CD4-positive, alpha-beta T cell (primary cell): ENCODE results near the gene S100A4. TPM values are rescaled to one million over a fixed set of nuclear protein-coding genes. Genes with fewer than 3 reads are reported as not detected.

Experiments used
- ATAC-seq: fragments of 200-7000 bp; cut with Tn5 transposase; one replicate; pipeline ENCODE4 v1.10.0; 2022; ENCODE audit warnings: mild to moderate bottlenecking; ENCODE audit not compliant: poor library complexity
- CTCF ChIA-PET: fragments of 350-600 bp; sonication (Branson Sonifier 250); formaldehyde crosslinking; loops from one replicate; lab custom pipeline; 2021; ENCODE audit warnings: antibody characterized with exemption, inconsistent platforms; lab: Charles Lee
- POLR2A ChIA-PET: fragments of 350-600 bp; sonication (Branson Sonifier 250); formaldehyde crosslinking; loops from one replicate; lab custom pipeline; 2021; ENCODE audit warnings: antibody characterized with exemption, inconsistent platforms; lab: Charles Lee
- DNase-seq, 14 experiments: peaks; one replicate each; pipeline ENCODE4 v3.0.0-alpha.2; 2013 to 2020; ENCODE audit warnings: mixed read lengths in 2 of 14
- H3K27ac ChIP-seq, 2 donors: one replicate each; pipeline versions ENCODE4 v1.5.1 to v1.7.0; 2013; ENCODE audit warnings: low read length in 2 of 2, low read depth in 1 of 2, mild to moderate bottlenecking in 1 of 2
- H3K27me3 ChIP-seq, 2 experiments: 1 replicate in 1 of 2; 2 replicates in 1 of 2; pipeline versions ENCODE4 v1.6.1 to v1.7.0; 2013; ENCODE audit warnings: low read length in 2 of 2, control low read depth in 1 of 2, mild to moderate bottlenecking in 1 of 2, moderate library complexity in 1 of 2; ENCODE audit not compliant: insufficient read depth in 2 of 2, control insufficient read depth in 1 of 2
- H3K36me3 ChIP-seq: one replicate; pipeline ENCODE4 v1.6.1; 2013; ENCODE audit warnings: low read length, control low read depth; ENCODE audit not compliant: insufficient read depth
- H3K4me1 ChIP-seq: one replicate; pipeline ENCODE4 v1.6.1; 2013; ENCODE audit warnings: low read length, control low read depth; ENCODE audit not compliant: insufficient read depth
- H3K4me3 ChIP-seq: one replicate; pipeline ENCODE4 v1.5.1; 2013; ENCODE audit warnings: mild to moderate bottlenecking, low read length, moderate library complexity
- H3K9me3 ChIP-seq, 2 experiments: 1 replicate in 1 of 2; 2 replicates in 1 of 2; pipeline versions ENCODE4 v1.6.1 to v1.7.0; 2013; ENCODE audit warnings: low read length in 2 of 2, mild to moderate bottlenecking in 2 of 2, control low read depth in 1 of 2, moderate library complexity in 1 of 2; ENCODE audit not compliant: control insufficient read depth in 1 of 2, insufficient read depth in 1 of 2
- H3K27ac Mint-ChIP-seq: one replicate; pipeline ENCODE4 v1.8.0; 2020; ENCODE audit warnings: mixed read lengths
- H3K27me3 Mint-ChIP-seq: one replicate; pipeline ENCODE4 v1.8.0; 2021; ENCODE audit warnings: mixed read lengths
- H3K36me3 Mint-ChIP-seq: one replicate; pipeline ENCODE4 v1.8.0; 2021; ENCODE audit warnings: low read depth, mixed read lengths
- H3K4me1 Mint-ChIP-seq: one replicate; pipeline ENCODE4 v1.8.0; 2021; ENCODE audit warnings: low read depth, mixed read lengths
- H3K4me3 Mint-ChIP-seq: one replicate; pipeline ENCODE4 v1.8.0; 2020; ENCODE audit warnings: mild to moderate bottlenecking, mixed read lengths
- H3K9me3 Mint-ChIP-seq: one replicate; pipeline ENCODE4 v1.8.0; 2020; ENCODE audit warnings: mixed read lengths
- intact Hi-C, 2 experiments: fragments of 100-400 bp; cut with DNase I in 1 of 2; cut with micrococcal nuclease in 1 of 2; formaldehyde crosslinking; loops; one replicate each; pipeline versions ENCODE4 v1.15.1 to v1.9.0; 2023 to 2025; cut with DNase I, micrococcal nuclease
- total RNA-seq, 174 experiments: library from RNA in 2 of 174; stranded (reverse) in 2 of 174; gene quantifications; one replicate each; pipeline ENCODE4 v1.2.3 and lab custom pipeline; 2021 to 2026
- TF ChIP-seq, protein P1 (sequence below): fragments of 200-600 bp; IDR thresholded peaks from one replicate; pipeline ENCODE4 v1.8.0; 2022; ENCODE audit warnings: antibody characterized with exemption, mild to moderate bottlenecking

S100A4 gene
- total RNA-seq, 2 experiments from 2014 or later, result 297 to 299 TPM

GRCh38 chr1:153553096-153553495 is 7.5 kb upstream of the S100A4 start:
- Mint-ChIP-seq H3K27me3 (no peaks in the 10 kb centered on the region), H3K9me3 (no peaks in the 10 kb centered on the region), H3K4me3 (no peak overlapping the region), H3K27ac (no peak overlapping the region), H3K36me3 (no peaks in the 10 kb centered on the region), H3K4me1 (peaks cover 8% of the 10 kb centered on the region)
- no peak overlapping the region for H3K27ac ChIP-seq
- no peaks in the 10 kb centered on the region for H3K9me3 ChIP-seq
- TF ChIP-seq, protein P1, sequence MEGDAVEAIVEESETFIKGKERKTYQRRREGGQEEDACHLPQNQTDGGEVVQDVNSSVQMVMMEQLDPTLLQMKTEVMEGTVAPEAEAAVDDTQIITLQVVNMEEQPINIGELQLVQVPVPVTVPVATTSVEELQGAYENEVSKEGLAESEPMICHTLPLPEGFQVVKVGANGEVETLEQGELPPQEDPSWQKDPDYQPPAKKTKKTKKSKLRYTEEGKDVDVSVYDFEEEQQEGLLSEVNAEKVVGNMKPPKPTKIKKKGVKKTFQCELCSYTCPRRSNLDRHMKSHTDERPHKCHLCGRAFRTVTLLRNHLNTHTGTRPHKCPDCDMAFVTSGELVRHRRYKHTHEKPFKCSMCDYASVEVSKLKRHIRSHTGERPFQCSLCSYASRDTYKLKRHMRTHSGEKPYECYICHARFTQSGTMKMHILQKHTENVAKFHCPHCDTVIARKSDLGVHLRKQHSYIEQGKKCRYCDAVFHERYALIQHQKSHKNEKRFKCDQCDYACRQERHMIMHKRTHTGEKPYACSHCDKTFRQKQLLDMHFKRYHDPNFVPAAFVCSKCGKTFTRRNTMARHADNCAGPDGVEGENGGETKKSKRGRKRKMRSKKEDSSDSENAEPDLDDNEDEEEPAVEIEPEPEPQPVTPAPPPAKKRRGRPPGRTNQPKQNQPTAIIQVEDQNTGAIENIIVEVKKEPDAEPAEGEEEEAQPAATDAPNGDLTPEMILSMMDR, result no peak
- ChIA-PET CTCF (no interaction called here), POLR2A (interaction anchor here (2.0 to 2.2 kb wide), 2 partner anchors 8 to 19 kb away, joined by 5 to 10 read pairs; partner anchors contain the start of gene S100A4)
- intact Hi-C loops, result no loop called here
- ATAC-seq (no peak), DNase-seq (no peak)
- no peaks in the 10 kb centered on the region for H3K27me3 ChIP-seq
- H3K4me1 ChIP-seq, result peaks cover 15% of the 10 kb centered on the region
- no peak overlapping the region for H3K4me3 ChIP-seq
- H3K36me3 ChIP-seq, result no peaks in the 10 kb centered on the region

- no peaks in the 10 kb centered on the region for H3K27me3 ChIP-seq
- H3K4me1 ChIP-seq, result peaks cover 22% of the 10 kb centered on the region
- no peak overlapping the region for H3K4me3 ChIP-seq
- peaks cover 8% of the 10 kb centered on the region for H3K4me1 Mint-ChIP-seq
- intact Hi-C loops, result no loop called here
- no peaks in the 10 kb centered on the region for H3K27me3 Mint-ChIP-seq
- H3K36me3 Mint-ChIP-seq, result no peaks in the 10 kb centered on the region
- H3K9me3 Mint-ChIP-seq, result no peaks in the 10 kb centered on the region
- DNase-seq (no peak), ATAC-seq (no peak)
- H3K36me3 ChIP-seq, result no peaks in the 10 kb centered on the region
- ChIA-PET CTCF (no interaction called here), POLR2A (interaction anchor here (1.2 kb wide), 1 partner anchor 12 kb away, joined by 3 read pairs; the partner anchor contains the start of gene S100A5)
- no peak overlapping the region for H3K4me3 Mint-ChIP-seq
- H3K27ac ChIP-seq, result no peak overlapping the region
- no peak overlapping the region for H3K27ac Mint-ChIP-seq
- TF ChIP-seq, protein P1, result no peak
- no peaks in the 10 kb centered on the region for H3K9me3 ChIP-seq
Measured at GRCh38 chr1:153552335-153552734, 6.7 kb upstream of the S100A4 start.

DNA sequence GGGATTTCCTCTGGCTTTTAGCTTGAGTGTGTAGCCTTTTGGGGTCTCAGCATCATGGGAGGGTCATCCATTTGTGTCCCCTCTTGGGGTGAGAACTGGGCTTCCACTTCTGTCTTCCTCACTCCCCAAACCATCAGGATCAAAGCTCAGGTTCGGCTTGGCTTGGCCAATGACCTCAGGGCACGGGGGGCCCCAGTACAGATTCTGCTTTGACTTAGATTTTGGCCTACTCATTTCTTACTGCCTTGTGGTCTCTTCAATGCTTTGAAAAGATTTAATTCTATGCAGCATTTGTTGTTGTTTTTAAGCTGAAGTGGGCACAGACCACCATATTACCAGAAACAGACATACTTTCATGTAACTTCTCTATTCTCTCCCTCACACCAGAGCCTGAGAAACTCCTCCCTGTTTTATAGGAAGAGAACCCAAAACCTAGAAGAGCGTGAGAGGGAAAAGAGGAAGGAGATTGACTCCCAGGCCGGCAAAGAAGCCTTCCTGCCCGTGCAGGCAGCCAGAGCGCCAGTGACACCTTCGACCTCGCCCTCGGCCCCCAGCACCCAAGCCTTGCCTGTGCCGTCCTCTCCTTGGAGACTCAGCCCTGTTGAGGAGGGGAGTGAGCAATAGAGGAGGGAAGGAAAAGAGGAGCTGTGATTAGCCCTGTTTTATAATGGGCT is 5.4 kb upstream of the S100A4 start:
- Histone ChIP-seq H3K27me3 (no peaks in the 10 kb centered on the region), H3K36me3 (no peaks in the 10 kb centered on the region), H3K27ac (no peak overlapping the region), H3K4me3 (no peak overlapping the region), H3K4me1 (peaks cover 36% of the 10 kb centered on the region), H3K9me3 (no peaks in the 10 kb centered on the region)
- ChIA-PET POLR2A (interaction anchor here (1.2 to 2.4 kb wide), 2 partner anchors 10 to 16 kb away, joined by 3 to 12 read pairs; partner anchors contain the start of genes S100A5 and S100A6), CTCF (interaction anchor here (1.0 to 1.3 kb wide), 2 partner anchors 17 to 19 kb away, joined by 3 to 5 read pairs; no protein-coding TSS in a partner anchor)
- peaks cover 16% of the 10 kb centered on the region for H3K4me1 Mint-ChIP-seq
- H3K27ac Mint-ChIP-seq, result no peak overlapping the region
- H3K27me3 Mint-ChIP-seq, result no peaks in the 10 kb centered on the region
- intact Hi-C loops, result no loop called here
- H3K9me3 Mint-ChIP-seq, result no peaks in the 10 kb centered on the region
- TF ChIP-seq, protein P1, result no peak
- H3K36me3 Mint-ChIP-seq, result no peaks in the 10 kb centered on the region
- ATAC-seq (no peak), DNase-seq (peak in 2 of 14 experiments; percentile 50 to 63)
- H3K4me3 Mint-ChIP-seq, result no peak overlapping the region
